ENCODE results near the gene ATP9A.
"Not testable (repeated sequence)": the region's sequence is repeated elsewhere in the genome, so short reads cannot be mapped to it uniquely, and the experiment has no call there.

Gene ATP9A

DNA sequence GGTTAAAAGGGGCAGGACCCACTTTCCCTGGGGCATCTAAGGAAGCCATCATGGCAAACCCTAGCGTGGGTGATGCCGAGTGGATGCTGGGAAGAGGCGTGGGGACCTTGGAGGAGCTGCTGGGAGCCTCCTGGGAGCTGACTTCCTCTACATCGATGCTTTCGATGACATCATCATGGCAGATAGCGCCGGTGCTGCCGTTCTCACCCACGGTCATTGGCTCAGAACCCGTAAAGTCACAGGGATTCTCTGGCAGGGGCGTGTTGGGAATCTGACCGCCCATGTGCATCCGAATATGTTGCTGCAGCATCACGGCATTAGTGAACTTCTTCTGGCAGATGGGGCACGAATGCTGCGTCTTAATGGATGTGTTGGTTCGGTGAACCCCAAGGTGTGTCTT, 22.1 kb upstream of the ATP9A start:
- no peak for DNase-seq

DNA sequence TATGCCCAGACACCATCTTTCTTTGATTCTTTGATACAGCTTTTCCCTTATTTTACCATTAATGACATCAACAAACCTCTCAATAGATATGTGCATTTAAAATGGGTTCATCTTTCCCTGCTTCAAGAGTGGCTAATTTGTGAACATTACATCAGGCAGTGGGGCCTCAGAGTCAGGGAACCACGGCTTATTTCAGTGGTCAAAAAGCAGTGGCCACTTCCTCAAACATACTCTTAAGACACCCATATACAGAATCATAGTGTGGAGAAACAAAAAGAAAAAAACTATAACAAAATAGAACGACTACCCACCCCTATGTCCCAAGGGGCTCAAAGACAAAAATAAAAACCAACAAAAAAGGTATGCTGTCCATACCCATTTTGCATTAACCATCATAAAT, 21.2 kb upstream of the ATP9A start:
- DNase-seq: no peak

DNA sequence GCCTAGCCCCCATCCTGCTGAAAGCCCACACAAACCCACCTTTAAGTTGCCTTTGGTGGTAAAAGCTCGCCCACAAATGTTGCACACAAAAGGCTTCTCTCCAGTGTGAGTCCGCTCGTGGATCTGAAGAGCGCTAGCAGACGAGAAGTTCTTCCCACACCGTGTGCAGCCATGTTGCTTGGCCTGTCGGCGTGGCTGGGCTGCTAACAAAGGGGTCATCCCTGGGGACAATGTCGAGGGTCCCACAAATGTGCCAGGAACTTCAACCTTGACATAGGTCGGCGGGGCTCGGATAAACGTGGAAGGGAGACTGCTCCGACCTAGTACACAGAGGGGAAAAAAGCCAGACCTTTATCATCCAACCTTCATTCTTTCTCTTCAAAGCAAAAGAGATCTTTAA, 20.6 kb upstream of the ATP9A start:
- DNase-seq: no peak

DNA sequence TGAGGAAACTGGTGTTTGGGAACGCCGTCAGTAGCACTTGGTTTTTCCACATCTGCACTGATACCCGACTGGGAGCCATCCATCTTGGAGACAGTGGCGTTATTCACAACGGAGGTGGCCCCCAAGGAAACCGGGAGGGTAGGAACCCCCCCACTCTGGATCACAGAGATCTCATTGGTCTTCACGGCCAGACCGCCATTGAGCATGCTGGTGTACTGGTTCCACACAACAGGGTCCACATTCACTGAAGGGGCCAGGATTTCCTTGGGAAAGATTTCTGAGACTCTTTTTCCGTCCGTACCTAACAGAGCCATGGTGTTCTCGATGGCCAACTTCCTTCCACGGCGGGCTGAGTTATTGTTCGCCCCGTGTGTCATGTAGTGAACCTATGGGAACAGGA, 16.1 kb upstream of the ATP9A start:
- DNase-seq: no peak

DNA sequence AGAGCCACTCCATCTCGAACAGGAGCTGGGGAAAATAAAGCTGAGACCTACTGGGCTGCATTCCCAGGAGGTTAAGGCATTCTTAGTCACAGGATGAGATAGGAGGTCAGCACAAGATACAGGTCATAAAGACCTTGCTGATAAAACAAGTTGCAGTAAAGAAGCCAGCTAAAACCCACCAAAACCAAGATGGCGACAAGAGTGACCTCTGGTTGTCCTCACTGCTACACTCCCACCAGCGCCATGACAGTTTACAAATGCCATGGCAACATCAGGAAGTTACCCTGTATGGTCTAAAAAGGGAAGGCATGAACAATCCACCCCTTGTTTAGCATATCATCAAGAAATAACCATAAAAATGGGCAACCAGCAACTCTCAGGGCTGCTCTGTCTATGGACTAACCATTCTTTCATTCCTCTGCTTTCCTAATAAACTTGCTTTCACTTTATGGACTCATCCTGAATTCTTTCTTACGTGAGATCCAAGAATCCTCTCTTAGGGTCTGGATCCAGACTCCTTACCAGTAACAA, 10.1 kb upstream of the ATP9A start:
- not testable (repeated sequence) for DNase-seq

GRCh38 chr20:51775241-51775640, 7.1 kb upstream of the ATP9A start:
- DNase-seq: no peak

- DNase-seq: no peak
Measured at GRCh38 chr20:51772236-51772635, 4.0 kb upstream of the ATP9A start.

- DNase-seq: no peak
Measured at GRCh38 chr20:51769976-51770615, 1.9 kb upstream of the ATP9A start.

DNA sequence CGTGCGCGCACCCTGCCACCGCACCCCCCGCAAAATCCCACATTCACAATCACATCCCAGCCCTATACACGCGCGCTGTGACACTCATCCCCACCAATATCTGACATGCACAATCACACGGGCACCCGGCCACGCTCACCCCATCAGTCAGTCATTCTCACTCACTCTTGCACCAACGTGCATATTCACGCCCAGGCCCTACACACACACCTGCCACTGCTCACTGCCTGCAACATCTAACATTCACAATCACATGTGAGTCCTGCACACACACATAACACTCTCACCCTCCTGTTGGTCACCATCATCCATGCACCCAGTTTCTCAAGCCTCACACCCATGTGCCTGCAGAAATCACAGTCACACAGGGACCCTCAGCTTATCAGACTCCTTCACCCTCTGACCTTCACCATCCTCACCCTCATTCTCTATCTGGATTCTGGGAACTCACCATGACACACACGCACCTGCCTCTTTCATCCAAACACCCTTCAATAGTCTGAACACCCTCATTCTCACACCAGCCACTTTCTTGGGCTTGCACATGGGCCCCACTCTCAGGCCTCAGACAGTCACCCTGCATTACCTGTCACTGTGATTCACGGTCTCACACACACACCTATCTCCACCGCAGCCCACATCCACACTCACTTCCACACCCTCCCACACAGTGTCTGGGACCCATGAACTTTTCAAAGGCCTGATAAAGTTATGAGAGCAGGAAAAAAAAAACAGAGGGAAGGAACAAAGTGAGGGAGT, 748 bp upstream of the ATP9A start:
- peak; percentile 3 for DNase-seq

DNA sequence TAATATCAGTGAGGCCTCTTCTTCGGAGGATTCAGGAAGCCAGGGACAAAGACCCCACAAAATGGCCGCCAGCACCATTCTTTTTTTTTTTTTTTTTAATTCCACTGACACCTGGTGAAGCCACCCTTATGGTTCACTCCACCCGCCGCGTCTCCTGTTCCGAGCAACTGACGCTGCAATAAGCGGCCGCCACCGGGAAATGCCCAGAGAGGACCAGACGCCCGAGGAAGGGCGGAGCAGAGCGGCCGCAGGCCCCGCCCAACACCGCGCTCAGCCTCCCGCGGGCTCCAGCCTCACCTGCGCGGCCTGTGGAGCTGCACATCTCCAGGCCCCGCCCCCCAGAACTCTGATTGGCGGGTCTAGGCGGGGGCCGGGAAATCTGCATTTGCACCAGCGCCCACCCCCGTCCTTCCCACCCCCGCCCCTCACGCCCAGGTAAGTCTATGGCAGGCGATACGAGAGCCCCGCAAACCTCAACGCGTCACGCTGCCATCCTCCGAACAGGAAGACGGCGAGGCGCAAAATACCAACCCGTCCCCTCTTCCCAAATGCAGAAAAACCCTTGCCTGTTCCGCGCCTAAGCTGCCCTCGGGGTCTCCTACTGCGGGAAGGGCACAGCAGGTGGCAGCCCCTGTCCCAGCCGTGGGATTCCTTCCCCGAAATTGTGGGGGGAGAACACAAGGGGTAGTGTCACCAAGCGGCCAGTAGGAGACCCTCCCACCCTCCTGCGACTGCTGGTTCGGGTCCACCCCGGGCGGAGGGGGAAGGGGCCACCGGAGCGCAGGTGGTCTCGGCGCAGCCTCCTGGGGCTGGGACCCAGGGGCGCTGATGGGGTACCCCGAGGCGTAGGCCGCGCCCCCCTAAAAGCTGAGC, 960 bp downstream of the ATP9A start:
- DNase-seq: peak; percentile 30

DNA sequence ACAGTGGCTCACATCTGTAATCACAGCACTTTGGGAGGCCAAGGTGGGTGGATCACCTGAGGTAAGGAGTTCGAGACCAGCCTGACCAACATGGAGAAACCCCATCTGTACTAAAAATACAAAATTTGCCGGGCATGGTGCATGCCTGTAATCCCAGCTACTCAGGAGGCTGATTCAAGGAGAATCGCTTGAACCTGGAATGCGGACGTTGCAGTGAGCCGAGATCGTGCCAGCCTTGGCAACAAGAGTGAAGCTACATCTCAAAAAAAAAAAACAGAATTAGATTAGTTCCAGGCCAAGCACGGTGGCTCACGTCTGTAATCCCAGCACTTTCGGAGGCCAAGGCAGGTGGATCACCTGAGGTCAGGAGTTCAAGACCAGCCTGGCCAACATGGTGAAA, 2.8 kb downstream of the ATP9A start:
- not testable (repeated sequence) for DNase-seq

- DNase-seq: no peak
Measured at GRCh38 chr20:51763965-51764602, 4.1 kb downstream of the ATP9A start.

DNA sequence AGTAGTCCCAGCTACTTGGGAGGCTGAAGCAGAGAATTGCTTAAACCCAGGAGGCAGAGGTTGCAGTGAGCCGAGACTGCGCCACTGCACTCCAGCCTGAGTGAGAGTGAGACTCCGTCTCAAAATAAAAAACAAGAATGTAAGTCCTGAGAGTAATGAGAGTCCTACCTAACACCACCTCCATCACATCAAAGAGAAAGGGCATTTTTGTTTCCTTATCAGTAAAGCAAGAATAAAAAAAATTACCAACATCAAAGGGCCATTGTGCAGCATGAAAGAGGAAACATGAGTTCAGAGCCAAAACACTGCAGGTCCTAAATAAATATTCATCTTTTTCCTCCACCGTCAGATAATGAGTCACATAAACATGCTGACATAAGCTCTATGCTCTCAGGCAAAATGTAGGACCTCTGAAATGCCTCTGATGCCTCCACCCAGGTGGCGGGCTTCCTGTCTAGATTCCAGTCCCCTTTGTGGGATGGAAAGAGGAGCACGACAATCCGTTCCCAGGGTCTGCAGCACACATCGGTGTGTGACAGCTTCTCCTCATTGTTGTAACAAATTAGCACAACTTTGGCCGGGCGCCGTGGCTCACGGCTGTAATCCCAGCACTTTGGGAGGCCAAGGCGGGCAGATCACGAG, 7.2 kb downstream of the ATP9A start:
- no peak for DNase-seq

DNA sequence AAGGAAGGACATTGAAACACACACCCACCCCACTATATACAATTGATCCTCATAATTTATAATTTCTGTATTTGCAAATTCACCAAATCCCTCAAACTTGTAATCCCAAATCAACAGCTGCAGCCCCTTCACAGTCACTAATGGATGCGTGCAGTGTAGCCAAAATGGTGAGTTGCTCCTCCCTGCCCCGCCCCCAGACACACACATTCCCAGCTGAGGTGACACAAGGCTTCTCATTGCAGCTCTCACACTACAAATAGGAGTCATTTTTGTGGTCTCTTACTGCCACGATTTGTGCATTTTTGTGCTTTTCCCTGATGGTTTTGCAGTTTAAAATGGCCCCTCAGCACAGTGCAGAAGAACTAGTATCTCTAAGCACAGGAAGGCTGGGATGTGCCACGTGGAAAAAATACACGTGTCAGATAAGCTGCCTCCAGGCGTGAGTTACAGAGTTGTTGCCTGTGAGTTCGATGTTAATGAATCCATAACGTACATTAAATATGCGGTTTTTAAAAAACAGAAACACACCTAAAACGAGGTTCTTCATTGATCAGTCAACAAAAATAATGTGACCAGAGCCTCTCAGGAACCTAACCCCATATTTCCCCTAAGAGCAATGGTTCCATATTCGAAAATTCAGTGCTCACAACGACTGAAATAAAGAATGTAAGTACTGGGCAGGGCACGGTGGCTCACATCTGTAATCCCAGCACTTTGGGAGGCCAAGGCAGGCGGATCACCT, 8.2 kb downstream of the ATP9A start:
- DNase-seq: no peak

DNA sequence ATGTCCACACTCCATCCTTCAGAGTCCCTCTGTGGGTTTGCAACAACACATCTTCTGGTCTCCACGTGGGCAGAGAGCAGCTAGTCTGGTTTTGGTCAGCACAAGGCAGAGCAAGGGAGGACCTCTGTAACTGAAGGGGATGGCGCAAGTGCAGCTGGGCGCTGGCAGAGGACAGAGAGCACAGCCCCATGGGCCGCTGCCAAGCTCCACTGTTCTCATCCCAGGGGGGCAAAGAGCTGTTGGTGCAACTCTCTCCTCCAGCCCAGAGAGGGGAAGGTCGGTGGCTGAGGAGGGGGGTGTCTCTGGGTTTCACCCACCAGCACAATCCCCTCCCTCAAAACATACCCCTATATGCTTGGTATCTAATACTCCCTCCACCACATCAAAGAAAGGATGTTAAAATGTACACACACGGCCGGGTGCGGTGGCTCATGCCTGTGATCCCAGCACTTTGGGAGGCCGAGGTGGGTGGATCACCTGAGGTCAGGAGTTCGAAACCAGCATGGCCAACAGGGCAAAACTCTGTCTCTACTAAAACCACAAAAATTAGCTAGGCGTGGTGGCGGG, 9.1 kb downstream of the ATP9A start:
- no peak for DNase-seq

DNA sequence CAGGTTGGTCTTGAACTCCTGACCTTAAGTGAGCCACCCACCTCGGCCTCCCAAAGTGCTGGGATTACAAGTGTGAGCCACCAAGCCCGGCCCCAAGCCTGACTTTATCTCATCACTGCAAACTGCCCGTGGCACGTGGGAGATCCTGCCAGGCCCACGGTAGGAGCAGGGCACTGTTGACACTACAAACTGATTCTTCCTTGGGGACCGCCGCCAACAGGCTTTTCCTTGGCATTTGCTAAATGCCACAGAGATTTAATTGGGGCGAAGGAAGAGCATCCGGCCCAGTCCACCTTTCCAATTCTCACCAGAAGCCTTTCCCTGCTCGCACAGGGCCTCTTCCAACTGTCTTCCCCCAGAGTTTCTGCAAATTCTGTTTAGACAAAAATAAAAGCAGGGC, 11.0 kb downstream of the ATP9A start:
- DNase-seq: no peak

DNA sequence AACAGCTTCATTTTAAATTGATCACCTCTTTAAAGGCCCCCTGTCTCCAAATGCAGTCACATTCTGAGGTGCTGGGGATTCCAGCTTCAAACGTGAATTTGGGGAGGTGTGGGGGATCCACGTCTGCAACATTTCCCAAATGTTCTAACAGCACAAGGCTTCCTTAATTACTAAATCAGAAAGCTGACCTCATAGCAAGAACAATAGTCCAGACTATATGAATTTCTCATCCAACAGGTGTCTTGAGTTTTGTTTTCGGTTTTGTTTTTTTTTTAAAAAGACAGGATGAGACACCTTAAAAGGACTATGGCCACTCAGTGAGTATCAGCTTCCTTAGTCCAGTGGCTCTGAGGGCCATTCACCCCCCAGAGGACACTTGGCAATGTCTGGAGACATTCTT, 11.5 kb downstream of the ATP9A start:
- DNase-seq: no peak

- DNase-seq: not testable (repeated sequence)
Measured at GRCh38 chr20:51753220-51753619, 15.0 kb downstream of the ATP9A start.

DNA sequence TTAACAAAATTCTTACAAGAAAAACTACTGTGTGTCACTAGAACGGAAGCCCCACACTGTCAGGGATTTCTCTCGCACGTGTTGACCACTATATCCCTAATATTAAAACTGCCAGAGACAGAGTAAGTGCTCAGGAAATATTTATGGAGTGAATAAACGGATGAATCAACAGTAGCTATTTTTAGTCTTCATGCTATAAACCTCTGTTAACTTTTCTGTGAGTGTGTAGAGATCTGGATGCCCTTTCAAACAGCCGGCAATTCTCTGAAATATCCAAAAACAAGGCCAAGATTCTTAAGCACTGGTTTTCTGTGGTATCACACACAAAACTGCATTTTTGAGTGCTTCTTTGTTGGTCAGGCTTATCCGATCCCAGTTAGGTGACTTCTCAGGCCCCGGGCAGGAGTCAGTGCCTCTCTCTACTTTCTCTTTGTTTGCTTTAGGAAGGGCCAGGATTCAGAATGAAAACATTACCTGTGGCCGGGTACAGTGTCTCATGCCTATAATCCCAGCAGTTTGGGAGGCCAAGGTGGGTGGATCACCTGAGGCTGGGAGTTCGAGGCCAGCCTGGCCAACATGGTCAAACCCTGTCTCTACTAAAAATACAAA, 15.7 kb downstream of the ATP9A start:
- DNase-seq: no peak

- DNase-seq: no peak
Measured at GRCh38 chr20:51750770-51751388, 17.3 kb downstream of the ATP9A start.
